Stimulated activated CD4-positive, alpha-beta T cell treated with anti-CD3 and anti-CD28 coated beads, Interleukin-12 subunit alpha, Interleukin-12 subunit beta, amount 100 ng/mL, for 24 hours (primary cell): ENCODE results near the gene EEF2K.

ENCODE experiments used
- DNase-seq, 2 experiments: peaks; one replicate each; pipeline ENCODE4 v3.0.0-alpha.2; 2020; ENCODE audit warnings: low read depth in 2 of 2

Gene EEF2K

GRCh38 chr16:22335668-22336246 lies 129.7 kb downstream of the EEF2K start:
- no peak for DNase-seq

DNA sequence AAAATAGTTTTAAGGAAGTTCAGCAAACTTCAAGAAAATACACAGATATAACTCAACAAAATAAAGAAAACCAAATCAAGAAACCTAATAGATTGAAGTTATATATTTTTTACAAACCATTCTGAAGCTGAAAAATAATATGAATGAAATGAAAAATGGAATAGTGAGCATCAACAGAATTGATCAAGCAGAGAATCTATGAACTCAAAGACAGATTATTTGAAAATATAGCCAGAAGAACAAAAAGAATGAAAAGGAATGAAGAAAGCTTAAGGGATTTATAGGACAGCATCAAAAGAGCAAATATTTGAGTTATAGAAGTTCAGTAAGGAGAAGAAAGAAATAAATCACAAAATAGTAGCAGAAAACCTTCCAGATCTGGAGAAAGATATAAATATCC lies 130.5 kb downstream of the EEF2K start:
- DNase-seq: no peak

- no peak for DNase-seq
Measured at GRCh38 chr16:22337045-22337444, 131.0 kb downstream of the EEF2K start.

DNA sequence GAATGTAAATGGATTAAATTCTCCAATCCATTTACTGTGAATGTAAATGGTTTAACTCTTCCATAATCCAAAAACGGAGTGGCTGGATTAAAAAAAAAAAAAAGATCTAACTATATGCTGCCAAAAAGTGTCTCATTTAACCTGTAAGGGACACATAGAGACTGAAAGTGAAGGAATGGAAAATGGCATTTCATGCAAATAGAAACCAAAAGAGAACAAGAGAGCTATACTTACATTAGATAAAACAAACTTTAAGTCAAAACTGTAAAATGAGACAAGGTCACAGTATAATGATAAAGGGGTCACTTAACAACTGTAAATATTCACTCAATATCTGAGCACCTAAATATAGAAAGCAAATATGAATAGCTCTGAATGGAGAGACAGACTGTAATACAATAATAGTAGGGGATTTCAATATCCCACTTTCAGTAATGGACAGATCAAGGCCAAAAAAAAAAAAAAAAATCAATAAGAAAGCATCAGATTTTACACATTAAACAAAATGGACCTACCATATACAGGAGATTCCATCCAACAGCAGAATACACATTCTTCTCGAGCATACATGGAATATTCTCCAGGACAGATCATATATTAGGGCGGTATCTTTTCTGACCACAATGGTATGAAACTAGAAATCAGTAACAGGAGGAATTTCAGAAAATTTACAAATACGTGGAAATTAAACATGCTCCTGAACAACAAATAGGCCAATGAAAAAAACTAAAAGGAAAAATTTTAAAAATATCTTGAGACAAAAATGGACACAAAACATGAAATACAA lies 132.0 kb downstream of the EEF2K start:
- no peak for DNase-seq
